Left cardiac atrium (tissue), 4 donors: ENCODE data around the gene NUP50. TPM values are rescaled to one million over a fixed set of nuclear protein-coding genes. Genes with fewer than 3 reads are reported as not detected.
A peak's percentile ranks its signal among the peaks of the same experiment; 100 is the strongest.

Experiments
- ATAC-seq, 2 donors: fragments of 200-7000 bp; cut with Tn5 transposase; one replicate each; pipeline ENCODE4 v1.9.1; 2020; ENCODE audit warnings: mild to moderate bottlenecking in 2 of 2, moderate library complexity in 2 of 2
- DNase-seq: peaks from one replicate; pipeline ENCODE4 v3.0.0-alpha.2; 2020
- intact Hi-C, 2 donors: fragments of 100-400 bp; cut with DNase I; formaldehyde crosslinking; loops; one replicate each; pipeline versions ENCODE4 v1.14.1 to v1.15.1; 2022 to 2023
- total RNA-seq, 2 donors: library from RNA; stranded (reverse); fragmentation: NEBNext Ultra II Directional; extraction: Animal tissue kit (Norgen Biotek cat#: 25700); gene quantifications; one replicate each; pipeline ENCODE4 v1.2.1, GENCODE V29; 2021
- donor health status: DM: no; HTN: yes; CAD: no.
- donor health status: DM: no; HTN: yes; CAD: no; lungs with severe emphysema.
- donor health status: DM: yes; HTN: yes; CAD: no.
- donor health status: Dilated cardiomyopathy.

NUP50 gene
- total RNA-seq, 2 donors from 2014 or later: 21.9 to 25.0 TPM

- intact Hi-C loops: no loop called here
- ATAC-seq (no peak), DNase-seq (no peak)
These were observed 59.8 kb downstream of the NUP50 start for GRCh38 chr22:45223304-45224117.

DNA sequence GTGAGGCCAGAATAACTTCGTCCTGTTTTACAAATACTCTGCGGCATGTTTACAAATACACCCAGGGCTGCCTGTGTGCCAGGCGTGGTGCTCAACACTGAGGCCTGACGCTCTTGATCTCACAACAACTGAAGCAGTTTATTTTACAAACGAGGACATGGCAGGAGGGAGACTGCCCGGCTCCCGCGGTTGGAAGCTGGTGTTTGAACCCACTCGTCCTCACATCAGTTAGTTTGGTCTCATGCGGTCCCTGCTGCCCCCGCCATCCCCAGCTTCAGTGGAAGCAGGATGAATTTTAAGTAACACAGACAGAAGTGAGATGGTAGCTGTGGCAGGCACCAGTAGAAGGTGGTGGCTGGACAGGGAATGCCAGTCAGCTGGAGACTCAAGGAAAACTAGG, 60.6 kb downstream of the NUP50 start:
- intact Hi-C loops: no loop called here
- no peak for ATAC-seq

GRCh38 chr22:45224988-45225731, 61.4 kb downstream of the NUP50 start:
- ATAC-seq: peak in 1 of 2 donors; percentile 8
- DNase-seq: no peak
- intact Hi-C loops: no loop called here

More for the DNA sequence above, 60.6 kb downstream of the NUP50 start:
- no peak for DNase-seq

- ATAC-seq (peak; percentile 25 to 54), DNase-seq (peak; percentile 48)
- intact Hi-C loops: no loop called here
These were observed 62.2 kb downstream of the NUP50 start for GRCh38 chr22:45225732-45226502.

GRCh38 chr22:45226503-45227186, 62.9 kb downstream of the NUP50 start:
- intact Hi-C loops: no loop called here
- DNase-seq (no peak), ATAC-seq (peak; percentile 53 to 67)

DNA sequence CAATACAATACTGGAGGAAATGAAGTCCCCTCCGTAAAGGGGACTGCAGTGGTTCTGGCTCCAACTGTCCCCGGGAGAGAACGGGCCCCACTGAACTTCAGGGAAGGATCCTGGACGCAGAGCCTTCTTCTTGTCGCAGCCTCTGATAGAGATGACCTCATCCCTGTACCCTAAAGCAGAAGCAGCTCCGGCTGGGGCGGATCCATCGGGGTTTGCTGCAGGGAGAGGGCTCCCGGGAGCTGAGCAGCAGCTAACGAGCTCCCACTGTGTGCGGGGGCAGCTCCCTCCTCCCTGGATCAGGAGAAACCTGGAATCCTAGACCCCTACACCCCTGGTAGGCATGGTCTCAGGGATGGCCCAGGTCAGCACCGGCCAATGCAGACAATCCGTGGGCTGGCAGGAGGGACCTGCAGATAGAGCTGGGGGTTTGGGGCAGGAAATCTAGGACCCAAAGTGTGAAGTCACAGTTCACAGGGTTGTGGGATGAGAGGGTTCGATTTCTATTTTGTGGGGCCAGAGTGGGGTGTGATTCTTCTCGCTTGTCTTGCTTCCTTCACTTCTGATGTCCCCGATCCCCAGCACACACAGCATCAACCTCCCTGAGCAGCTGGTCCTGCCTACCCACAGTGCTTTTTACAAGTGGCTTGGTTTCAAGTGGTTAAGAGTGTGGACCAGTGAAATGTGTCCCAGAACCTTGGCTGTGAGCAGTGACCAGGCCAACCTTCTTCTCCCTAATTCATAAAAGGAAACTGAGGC, 64.1 kb downstream of the NUP50 start:
- intact Hi-C loops: no loop called here
- no peak for DNase-seq
- peak in 1 of 2 donors; percentile 45 for ATAC-seq

DNA sequence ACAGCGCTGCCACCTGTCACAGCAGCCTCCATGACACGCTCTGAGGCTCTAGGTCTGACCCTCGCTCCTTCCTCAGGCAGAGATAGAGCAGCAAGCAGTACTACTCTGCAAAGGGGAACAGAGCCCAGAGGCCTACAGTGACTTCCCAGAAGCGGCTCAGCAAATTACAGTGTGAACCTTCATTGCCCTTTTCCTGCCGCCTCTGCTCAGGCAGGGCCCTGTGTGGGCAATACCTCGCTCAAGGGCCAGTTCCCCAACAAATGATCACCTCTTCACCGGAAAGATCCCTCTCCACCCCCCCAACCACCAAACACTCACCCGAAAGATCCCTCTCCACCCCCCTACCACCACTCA, 64.7 kb downstream of the NUP50 start:
- intact Hi-C loops: no loop called here
- ATAC-seq: peak in 1 of 2 donors; percentile 43
- no peak for DNase-seq

- intact Hi-C loops: no loop called here
- DNase-seq (no peak), ATAC-seq (no peak)
These were observed 65.5 kb downstream of the NUP50 start for GRCh38 chr22:45229181-45229580.

DNA sequence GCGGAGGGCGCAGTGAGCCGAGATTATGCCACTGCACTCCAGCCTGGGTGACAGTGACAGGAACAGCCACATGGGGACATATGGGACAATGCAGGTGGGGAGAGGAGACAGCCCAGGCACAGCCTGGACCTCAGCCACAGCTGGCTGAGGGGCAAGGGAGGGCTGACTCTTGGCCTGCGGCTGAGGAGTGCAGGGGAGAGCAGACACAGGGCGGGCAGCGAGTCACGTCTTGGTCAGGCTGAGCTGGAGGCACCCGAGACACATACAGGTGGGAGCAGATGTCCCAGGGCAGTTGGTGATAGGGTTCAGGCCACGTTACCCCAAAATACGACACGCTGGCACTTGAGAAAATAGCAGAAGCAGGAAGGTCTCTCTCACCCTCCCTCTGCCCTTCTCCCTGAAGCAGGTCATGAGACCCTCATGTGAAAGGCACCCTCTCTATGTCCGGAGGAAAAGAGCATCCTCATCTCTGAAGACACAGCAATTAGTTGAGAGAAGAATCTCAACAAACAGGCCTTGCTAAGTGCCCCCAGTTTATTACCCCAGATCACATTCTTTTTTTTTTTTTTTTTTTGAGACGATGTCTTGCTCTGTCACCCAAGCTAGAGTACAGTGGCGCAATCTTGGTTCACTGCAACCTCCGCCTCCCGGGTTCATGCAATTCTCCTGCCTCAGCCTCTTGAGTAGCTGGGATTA, 66.4 kb downstream of the NUP50 start:
- DNase-seq (no peak), ATAC-seq (no peak)
- intact Hi-C loops: no loop called here

GRCh38 chr22:45231293-45231692, 67.6 kb downstream of the NUP50 start:
- no peak for ATAC-seq
- intact Hi-C loops: no loop called here
- no peak for DNase-seq

GRCh38 chr22:45233386-45233785, 69.7 kb downstream of the NUP50 start:
- intact Hi-C loops: no loop called here
- DNase-seq: no peak
- ATAC-seq: no peak

DNA sequence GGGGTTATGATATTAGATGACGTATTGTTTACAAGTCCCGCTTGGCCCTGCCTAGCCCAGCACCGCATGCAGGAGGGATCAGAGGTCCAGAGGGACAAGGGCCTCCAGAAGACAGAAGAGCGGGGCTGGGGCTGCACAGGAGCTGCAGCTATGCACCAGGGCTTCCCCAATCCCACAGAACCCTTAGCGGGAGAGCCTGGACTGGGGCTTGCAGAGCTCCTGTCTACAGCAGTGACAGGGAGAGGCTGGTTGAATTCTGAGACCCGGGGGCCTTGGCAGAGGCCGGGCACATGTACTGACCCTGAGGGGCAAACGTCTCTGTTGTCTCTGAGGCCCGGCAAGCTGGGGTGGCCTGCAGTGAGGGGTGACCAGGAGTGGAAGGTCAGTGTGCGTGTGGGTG, 70.1 kb downstream of the NUP50 start:
- ATAC-seq (no peak), DNase-seq (no peak)
- intact Hi-C loops: no loop called here

- intact Hi-C loops: loop anchor here in 1 of 2 donors (5.0 kb wide), 1 partner anchor 68 kb away; no protein-coding TSS in a partner anchor
- no peak for DNase-seq
- peak; percentile 48 to 56 for ATAC-seq
These were observed 71.5 kb downstream of the NUP50 start for GRCh38 chr22:45235101-45235777.

DNA sequence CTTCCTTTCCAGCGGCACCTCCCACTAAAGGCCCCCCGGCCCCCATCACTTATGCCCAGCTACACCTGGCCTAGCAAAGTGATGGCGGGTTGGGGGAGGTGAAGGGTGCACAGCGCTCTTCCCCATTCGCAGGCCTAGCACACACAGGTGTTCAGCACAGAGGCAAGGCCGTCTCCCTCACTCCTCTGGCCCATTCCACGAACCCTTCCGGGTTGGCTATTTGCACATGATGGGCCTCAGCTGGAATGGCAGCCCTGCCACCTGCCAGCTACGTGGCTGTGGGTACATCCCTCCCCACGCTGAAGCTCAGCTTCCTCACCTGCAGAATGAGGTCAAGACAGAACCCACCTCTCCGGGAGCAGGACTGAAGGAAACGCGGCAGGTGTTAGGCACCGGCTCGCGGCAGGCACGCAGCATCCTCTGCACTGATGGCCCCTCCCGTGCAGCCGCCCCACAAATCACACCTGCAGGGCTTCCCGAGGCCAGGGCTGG, 72.2 kb downstream of the NUP50 start:
- ATAC-seq: no peak
- intact Hi-C loops: loop anchor here in 1 of 2 donors (5.0 kb wide), 1 partner anchor 69 kb away; no protein-coding TSS in a partner anchor
- no peak for DNase-seq

DNA sequence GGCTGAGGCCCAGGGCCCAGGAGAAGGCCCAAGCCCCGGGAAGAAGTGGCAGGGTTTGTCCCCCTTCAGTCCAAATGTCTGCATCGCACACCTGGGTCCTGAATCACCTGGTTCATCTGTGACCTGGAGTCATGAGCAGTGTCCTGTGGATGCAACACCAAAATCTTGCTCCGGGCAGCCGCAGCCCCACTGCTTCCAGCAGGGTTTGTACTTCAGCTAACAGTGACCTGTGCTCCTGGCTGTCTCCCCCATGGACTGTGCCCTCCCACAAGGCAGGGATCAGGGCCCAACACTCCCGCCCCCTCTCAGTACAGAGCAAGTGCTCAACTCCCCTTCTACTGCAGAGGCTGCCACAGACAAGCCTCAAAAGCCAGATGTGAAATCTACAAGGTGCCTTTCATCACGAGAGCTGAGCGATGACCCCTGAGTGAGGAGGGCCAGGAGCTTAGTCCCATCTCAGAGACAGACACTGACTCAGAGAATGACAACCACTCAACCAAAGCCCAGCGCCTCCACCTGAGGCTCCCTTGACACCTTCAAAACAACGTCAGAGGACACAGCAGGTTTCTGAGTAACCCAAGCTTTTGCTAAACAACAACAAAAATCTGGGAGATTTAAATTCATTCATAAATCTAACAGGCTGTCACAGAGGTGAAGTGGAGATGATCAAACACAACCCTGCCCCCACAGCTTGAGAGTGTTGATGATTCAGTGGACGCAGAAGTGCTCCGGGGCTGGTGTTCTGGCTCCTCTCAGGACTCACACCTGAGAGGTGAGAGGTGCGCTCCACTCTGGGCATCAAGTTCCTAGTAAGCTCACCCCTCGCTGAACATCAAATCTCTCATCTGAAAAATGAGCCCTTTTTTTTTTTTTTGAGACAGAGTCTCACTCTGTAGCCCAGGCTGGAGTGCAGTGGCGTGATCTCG, 73.6 kb downstream of the NUP50 start:
- ATAC-seq: no peak
- no peak for DNase-seq
- intact Hi-C loops: loop anchor here in 1 of 2 donors (5.0 kb wide), 1 partner anchor 70 kb away; no protein-coding TSS in a partner anchor
